H1 (cell line): ENCODE results near the gene RPL13A. TPM values are rescaled to one million over a fixed set of nuclear protein-coding genes. Genes with fewer than 3 reads are reported as not detected.

Experiments used
- CTCF ChIA-PET: fragments of 300-600 bp; sonication (Branson Sonifier 250); formaldehyde crosslinking; loops from one replicate; lab custom pipeline; 2021; ENCODE audit not compliant: partially characterized antibody; lab: Charles Lee
- POLR2A ChIA-PET: fragments of 300-600 bp; sonication (Branson Sonifier 250); formaldehyde crosslinking; loops from one replicate; lab custom pipeline; 2021; ENCODE audit warnings: inconsistent platforms; ENCODE audit not compliant: partially characterized antibody; lab: Charles Lee
- DNase-seq, 2 experiments: peaks; one replicate each; pipeline versions ENCODE4 v3.0.0 to v3.0.0-alpha.2; 2010 to 2022; ENCODE audit warnings: low spot score in 2 of 2, low read depth in 1 of 2, mixed read lengths in 1 of 2
- FAIRE-seq: peaks from 2 replicates; lab custom pipeline; 2011; peaks lifted over from hg19 to GRCh38; lab: Jason Lieb, UNC
- H2AFZ ChIP-seq: 2 replicates; pipeline ENCODE4 v1.8.1; 2012; ENCODE audit warnings: low read length, inconsistent platforms
- H2AK5ac ChIP-seq: 2 replicates; pipeline ENCODE4 v1.6.1; 2013; ENCODE audit warnings: low read depth, low read length
- H2BK120ac ChIP-seq: replicated peaks from 2 replicates; pipeline ENCODE3; 2013; ENCODE audit warnings: low read depth, low read length, inconsistent platforms
- H2BK12ac ChIP-seq: 2 replicates; pipeline ENCODE4 v1.6.1; 2013; ENCODE audit warnings: low read depth, low read length
- H2BK15ac ChIP-seq: 2 replicates; pipeline ENCODE4 v1.6.1; 2013; ENCODE audit warnings: low read length
- H2BK20ac ChIP-seq: 2 replicates; pipeline ENCODE4 v1.6.1; 2013; ENCODE audit warnings: low read length
- H2BK5ac ChIP-seq: 2 replicates; pipeline ENCODE4 v1.6.1; 2013; ENCODE audit warnings: low read depth, low read length
- H3K14ac ChIP-seq: 2 replicates; pipeline ENCODE4 v1.6.1; 2013; ENCODE audit warnings: inconsistent platforms; ENCODE audit not compliant: insufficient read length
- H3K18ac ChIP-seq: 2 replicates; pipeline ENCODE4 v1.6.1; 2013; ENCODE audit warnings: low read length; ENCODE audit errors: extremely low read depth
- H3K23ac ChIP-seq: 2 replicates; pipeline ENCODE4 v1.6.1; 2013; ENCODE audit warnings: inconsistent platforms; ENCODE audit not compliant: insufficient read length
- H3K23me2 ChIP-seq: 2 replicates; pipeline ENCODE4 v1.6.1; 2013; ENCODE audit warnings: low read depth, low read length
- H3K27ac ChIP-seq: 2 replicates; pipeline ENCODE4 v1.6.1; 2011; ENCODE audit warnings: low read depth, low read length, inconsistent platforms
- H3K27me3 ChIP-seq, 4 experiments: replicated peaks in 1 of 4; 1 replicate in 1 of 4; 2 replicates in 3 of 4; pipeline versions ENCODE4 v1.6.1 to v1.8.1; 2011 to 2013; ENCODE audit warnings: low read length in 3 of 4, mild to moderate bottlenecking in 3 of 4, inconsistent platforms in 2 of 4, mixed read lengths in 2 of 4, moderate library complexity in 1 of 4; ENCODE audit not compliant: control insufficient read depth in 3 of 4, insufficient read depth in 3 of 4; ENCODE audit errors: extremely low read depth in 1 of 4
- H3K36me3 ChIP-seq, 4 experiments: 2 replicates each; pipeline versions ENCODE4 v1.6.1 to v1.8.1; 2011 to 2013; ENCODE audit warnings: mild to moderate bottlenecking in 4 of 4, low read length in 3 of 4, moderate library complexity in 2 of 4, control low read depth in 1 of 4, inconsistent platforms in 1 of 4; ENCODE audit not compliant: insufficient read depth in 4 of 4, control insufficient read depth in 2 of 4
- H3K4ac ChIP-seq: replicated peaks from 2 replicates; pipeline ENCODE3; 2013; ENCODE audit warnings: low read length, low read depth, mixed read lengths, inconsistent platforms; ENCODE audit not compliant: insufficient read length
- H3K4me1 ChIP-seq, 4 experiments: replicated peaks in 1 of 4; 1 replicate in 1 of 4; 2 replicates in 3 of 4; pipeline versions ENCODE4 v1.6.1 to v1.8.1; 2011 to 2013; ENCODE audit warnings: low read length in 3 of 4, inconsistent platforms in 2 of 4, mixed read lengths in 1 of 4; ENCODE audit not compliant: insufficient read depth in 4 of 4, control insufficient read depth in 3 of 4
- H3K4me2 ChIP-seq, 2 experiments: 2 replicates each; pipeline versions ENCODE4 v1.6.1 to v1.8.1; 2011 to 2013; ENCODE audit warnings: low read depth in 2 of 2, low read length in 2 of 2, control low read depth in 1 of 2, inconsistent platforms in 1 of 2, mild to moderate bottlenecking in 1 of 2; ENCODE audit not compliant: insufficient read depth in 1 of 2
- H3K4me3 ChIP-seq, 4 experiments: fragments of 200-600, 300-600 bp in 1 of 4; sonication (generic), shearing (Covaris generic), sonication (Bioruptor Twin) in 1 of 4; 2 replicates each; pipeline versions ENCODE4 v1.5.1 to v1.8.1; 2011 to 2016; ENCODE audit warnings: low read length in 4 of 4, low read depth in 3 of 4, control low read depth in 2 of 4, inconsistent platforms in 2 of 4, mild to moderate bottlenecking in 2 of 4, mixed read lengths in 1 of 4, moderate library complexity in 1 of 4; ENCODE audit not compliant: insufficient read depth in 2 of 4; ENCODE audit errors: extremely low read depth in 1 of 4
- H3K56ac ChIP-seq: replicated peaks from 2 replicates; pipeline ENCODE3; 2013; ENCODE audit warnings: low read depth, mild to moderate bottlenecking, mixed read lengths, low read length, inconsistent platforms; ENCODE audit not compliant: insufficient read length
- H3K79me1 ChIP-seq: 2 replicates; pipeline ENCODE4 v1.6.1; 2013; ENCODE audit warnings: low read depth, low read length, control low read depth
- H3K79me2 ChIP-seq, 2 experiments: 2 replicates each; pipeline versions ENCODE4 v1.6.1 to v1.8.1; 2012 to 2013; ENCODE audit warnings: low read length in 2 of 2, mild to moderate bottlenecking in 2 of 2, inconsistent platforms in 1 of 2; ENCODE audit not compliant: insufficient read depth in 2 of 2, control insufficient read depth in 1 of 2
- H3K9ac ChIP-seq, 4 experiments: replicated peaks in 1 of 4; 1 replicate in 1 of 4; 2 replicates in 3 of 4; pipeline versions ENCODE4 v1.6.1 to v1.8.1; 2011 to 2013; ENCODE audit warnings: low read depth in 3 of 4, low read length in 3 of 4, control low read depth in 2 of 4, mild to moderate bottlenecking in 2 of 4, moderate library complexity in 2 of 4, inconsistent platforms in 1 of 4; ENCODE audit errors: extremely low read depth in 1 of 4
- H3K9me3 ChIP-seq, 2 experiments: 2 replicates each; pipeline versions ENCODE4 v1.6.1 to v1.8.1; 2012 to 2013; ENCODE audit warnings: mild to moderate bottlenecking in 2 of 2, moderate library complexity in 2 of 2, control low read depth in 1 of 2, inconsistent platforms in 1 of 2, low read depth in 1 of 2, low read length in 1 of 2, mixed read lengths in 1 of 2; ENCODE audit not compliant: insufficient read depth in 2 of 2
- H4K20me1 ChIP-seq, 2 experiments: replicated peaks in 1 of 2; 2 replicates each; pipeline versions ENCODE3 to v1.8.1; 2011 to 2013; ENCODE audit warnings: inconsistent platforms in 2 of 2, low read length in 2 of 2, mild to moderate bottlenecking in 1 of 2; ENCODE audit not compliant: insufficient read depth in 2 of 2, control insufficient read depth in 1 of 2
- H4K5ac ChIP-seq: 2 replicates; pipeline ENCODE4 v1.6.1; 2013; ENCODE audit warnings: low read length, low read depth, mixed read lengths, inconsistent platforms; ENCODE audit not compliant: insufficient read length
- H4K8ac ChIP-seq: 2 replicates; pipeline ENCODE4 v1.8.0; 2013; ENCODE audit warnings: mild to moderate bottlenecking, moderate library complexity, low read length, inconsistent platforms; ENCODE audit not compliant: insufficient read depth; ENCODE audit errors: extremely low read depth
- H4K91ac ChIP-seq: replicated peaks from 2 replicates; pipeline ENCODE3; 2013; ENCODE audit warnings: low read length, mixed read lengths, inconsistent platforms; ENCODE audit not compliant: insufficient read length
- ATF3 ChIP-seq: IDR thresholded peaks from 2 replicates; pipeline ENCODE4 v1.6.1; 2011; ENCODE audit warnings: low read depth, mild to moderate bottlenecking, low read length; ENCODE audit not compliant: insufficient read depth
- CHD2 ChIP-seq: IDR thresholded peaks from 2 replicates; pipeline ENCODE4 v1.6.1; 2012; ENCODE audit warnings: low read length, improper control_type of control experiment
- EGR1 ChIP-seq: IDR thresholded peaks from 2 replicates; pipeline ENCODE4 v1.6.1; 2011; ENCODE audit warnings: low read depth, low read length, borderline replicate concordance
- NRF1 ChIP-seq: IDR thresholded peaks from 2 replicates; pipeline ENCODE4 v1.6.1; 2011; ENCODE audit warnings: mild to moderate bottlenecking, low read depth, low read length, improper control_type of control experiment
- POLR2A ChIP-seq, 2 experiments: IDR thresholded peaks; 1 replicate in 1 of 2; 2 replicates in 1 of 2; pipeline ENCODE4 v1.6.1; 2011; ENCODE audit warnings: low read depth in 2 of 2, low read length in 2 of 2, mild to moderate bottlenecking in 2 of 2; ENCODE audit errors: control extremely low read depth in 1 of 2
- POLR2AphosphoS5 ChIP-seq: IDR thresholded peaks from 2 replicates; pipeline ENCODE4 v1.6.1; 2011; ENCODE audit warnings: low read depth, low read length
- SIRT6 ChIP-seq: IDR thresholded peaks from one replicate; pipeline ENCODE4 v1.7.1; 2012; ENCODE audit warnings: low read length, inconsistent platforms
- TAF7 ChIP-seq: optimal IDR thresholded peaks from 2 replicates; pipeline ENCODE3; 2011; ENCODE audit warnings: low read depth, mild to moderate bottlenecking, inconsistent platforms, low read length, moderate library complexity, borderline replicate concordance
- USF2 ChIP-seq: IDR thresholded peaks from 2 replicates; pipeline ENCODE4 v1.6.1; 2011; ENCODE audit warnings: low read length, improper control_type of control experiment
- WGBS, 2 experiments: shearing (Covaris generic) in 1 of 2; methylation state at CpG; one replicate each; pipeline versions ENCODE4 v1.1.6 to v1.1.7; 2013 to 2015; ENCODE audit warnings: low lambda C conversion rate in 2 of 2, mixed read lengths in 2 of 2, inconsistent platforms in 1 of 2, low coverage in 1 of 2, missing lambda C conversion rate in 1 of 2; ENCODE audit not compliant: insufficient replicate concordance in 2 of 2, insufficient coverage in 1 of 2, insufficient read length in 1 of 2; ENCODE audit errors: extremely low coverage in 1 of 2, missing lambda C conversion rate in 1 of 2; 5-methylcytosine and 5-hydroxymethylcytosine counted together
- polyA plus RNA-seq, 7 experiments: library from polyadenylated mRNA; depleted of rRNA in 3 of 7; stranded (reverse) in 5 of 7; unstranded in 2 of 7; fragments of >200 nt in 5 of 7; fragments of 200-250 nt in 2 of 7; gene quantifications; 1 replicate in 5 of 7; 2 replicates in 1 of 7; 4 replicates in 1 of 7; pipeline versions ENCODE4 v1.2.1 to v1.2.3, GENCODE V29; 2011 to 2013; ENCODE audit warnings: missing spikeins in 2 of 7, mixed read lengths in 2 of 7
- total RNA-seq: library from RNA; stranded (reverse); fragmentation: NEBNext Ultra II Directional; extraction: Animal tissue kit (Norgen Biotek cat#: 25700); gene quantifications from 2 replicates; pipeline ENCODE4 v1.2.1, GENCODE V29; 2021

Gene RPL13A
- total and polyA plus RNA-seq, 2 of the 8 experiments (the other 6 are each of a cell fraction or from before 2014, with no cell fraction given) = 3,305 to 8,868 TPM

- Histone ChIP-seq H3K9ac (no peak overlapping the region), H3K9me3 (no peaks in the 10 kb centered on the region), H3K4ac (no peak overlapping the region), H3K36me3 (peaks cover 26 to 51% (median 36%) of the 10 kb centered on the region in 4 experiments), H3K18ac (no peak overlapping the region), H2AK5ac (no peak overlapping the region), H3K27ac (no peak overlapping the region), H3K79me1 (peaks cover 5% of the 10 kb centered on the region; the same call in 1 of the 2 replicates), H2BK5ac (no peak overlapping the region), H2BK12ac (no peak overlapping the region), H4K20me1 (peaks cover 15 to 20% of the 10 kb centered on the region in 2 experiments), H3K4me1 (peaks cover 0 to 8% (median 3%) of the 10 kb centered on the region in 4 experiments; a peak in 3 of 7 replicates), H3K79me2 (peaks cover 20 to 39% of the 10 kb centered on the region in 2 experiments), H2BK20ac (no peak overlapping the region), H3K27me3 (no peaks in the 10 kb centered on the region), H2AFZ (no peak overlapping the region), H3K23me2 (peaks cover 14% of the 10 kb centered on the region), H3K4me3 (no peak overlapping the region), H4K5ac (no peak overlapping the region), H3K4me2 (no peak overlapping the region), H2BK15ac (no peak overlapping the region), H4K8ac (0 out of 2 replicates have a peak overlapping the region, but pooled peaks have one; percentile 17), H4K91ac (no peak overlapping the region), H2BK120ac (no peak overlapping the region), H3K23ac (no peak overlapping the region), H3K56ac (no peak overlapping the region), H3K14ac (no peak overlapping the region)
- ChIA-PET CTCF (interaction anchor here (1.3 to 1.5 kb wide), 3 partner anchors 16 to 79 kb away, joined by 3 to 5 read pairs (median 4); no protein-coding TSS in a partner anchor), POLR2A (interaction anchor here (0.7 to 10.8 kb wide), 22 partner anchors 9 to 187 kb away, joined by 3 to 138 read pairs (median 6); partner anchors contain the start of genes ALDH16A1, FLT3LG, NOSIP and PIH1D1)
- DNase-seq = no peak
- 90% methylated on average over 7 of the region's 7 CpGs; no CpG with 5 or more reads in 1 of the 2 experiments for WGBS, 2 experiments
- TF ChIP-seq POLR2AphosphoS5 = peak; percentile 69; the same call in 1 of the 2 replicates
- TF ChIP-seq ATF3 = no peak
- 0 out of 2 replicates have a peak, but pooled peaks have one; percentile 22 for TF ChIP-seq EGR1
- no peak for TF ChIP-seq SIRT6
- TF ChIP-seq CHD2 = no peak
- no peak for TF ChIP-seq USF2
- no peak for TF ChIP-seq NRF1
- TF ChIP-seq POLR2A (IDR thresholded peaks at IDR 0.05; ENCODE audit: control extremely low read depth in 1 of 2, low read depth in 2 of 2, low read length in 2 of 2) = peak in 1 of 2 experiments; percentile 14; a peak in 2 of 3 replicates
- TF ChIP-seq TAF7 = peak; percentile 66
- FAIRE-seq = no peak
Observed at GRCh38 chr19:49491804-49492572, 4.6 kb downstream of the RPL13A start.
